Endodermal cell (in vitro differentiated cells): ENCODE results near the gene JAML. TPM values are rescaled to one million over a fixed set of nuclear protein-coding genes. Genes with fewer than 3 reads are reported as not detected.

ENCODE experiments used
- DNase-seq: peaks from one replicate; pipeline ENCODE4 v3.0.0-alpha.2; 2017
- H3K27ac ChIP-seq: 2 replicates; pipeline ENCODE4 v1.5.1; 2013; ENCODE audit warnings: mild to moderate bottlenecking, low read depth, low read length, moderate library complexity
- H3K27me3 ChIP-seq: 2 replicates; pipeline ENCODE4 v1.6.1; 2013; ENCODE audit warnings: mild to moderate bottlenecking, low read length, moderate library complexity; ENCODE audit not compliant: insufficient read depth, control insufficient read depth, poor library complexity, severe bottlenecking
- H3K36me3 ChIP-seq: 2 replicates; pipeline ENCODE4 v1.7.0; 2013; ENCODE audit warnings: mild to moderate bottlenecking, low read length, moderate library complexity; ENCODE audit not compliant: control insufficient read depth, insufficient read depth
- H3K4me1 ChIP-seq: one replicate; pipeline ENCODE4 v1.7.0; 2013; ENCODE audit warnings: low read length; ENCODE audit not compliant: control insufficient read depth, insufficient read depth
- H3K4me3 ChIP-seq: 2 replicates; pipeline ENCODE4 v1.5.1; 2013; ENCODE audit warnings: mild to moderate bottlenecking, low read length, moderate library complexity
- H3K9ac ChIP-seq: 2 replicates; pipeline ENCODE4 v1.6.1; 2013; ENCODE audit warnings: mild to moderate bottlenecking, low read length, moderate library complexity; ENCODE audit not compliant: poor library complexity, severe bottlenecking; ENCODE audit errors: extremely low read depth
- H3K9me3 ChIP-seq: 2 replicates; pipeline ENCODE4 v1.6.1; 2013; ENCODE audit warnings: mild to moderate bottlenecking, low read length, moderate library complexity; ENCODE audit not compliant: control insufficient read depth
- H3K27ac Mint-ChIP-seq: 2 replicates; pipeline ENCODE4 v1.8.0; 2020; ENCODE audit warnings: mixed read lengths
- H3K27me3 Mint-ChIP-seq: 2 replicates; pipeline ENCODE4 v1.8.0; 2021; ENCODE audit warnings: mild to moderate bottlenecking, mixed read lengths; ENCODE audit not compliant: insufficient read depth
- H3K36me3 Mint-ChIP-seq: 2 replicates; pipeline ENCODE4 v1.8.0; 2020; ENCODE audit warnings: low read depth, mixed read lengths
- H3K4me1 Mint-ChIP-seq: 2 replicates; pipeline ENCODE4 v1.8.0; 2020; ENCODE audit warnings: mixed read lengths
- H3K4me3 Mint-ChIP-seq: 2 replicates; pipeline ENCODE4 v1.8.0; 2020; ENCODE audit warnings: mild to moderate bottlenecking, moderate library complexity, mixed read lengths
- H3K9me3 Mint-ChIP-seq: 2 replicates; pipeline ENCODE4 v1.8.0; 2020; ENCODE audit warnings: mild to moderate bottlenecking, mixed read lengths
- WGBS, 2 experiments: methylation state at CpG; one replicate each; pipeline versions ENCODE4 v1.1.5 to v1.1.7; 2013; ENCODE audit warnings: missing lambda C conversion rate in 2 of 2, mixed read lengths in 1 of 2; ENCODE audit not compliant: insufficient coverage in 1 of 2, insufficient read length in 1 of 2; 5-methylcytosine and 5-hydroxymethylcytosine counted together
- total RNA-seq, 2 donors: library from RNA; stranded (reverse); fragmentation: NEBNext Ultra II Directional in 1 of 2; extraction: Animal tissue kit (Norgen Biotek cat#: 25700) in 1 of 2; gene quantifications; 2 replicates in 1 of 2; 3 replicates in 1 of 2; pipeline ENCODE4 v1.2.1, GENCODE V29; 2021
- TF ChIP-seq, protein P1 (sequence below): fragments of 200-600 bp; sonication (generic); conservative IDR thresholded peaks from 2 replicates; pipeline ENCODE4 v1.5.0; 2021; ENCODE audit warnings: antibody characterized with exemption, mild to moderate bottlenecking

JAML gene
- total RNA-seq, 2 donors from 2014 or later, result 0.40 to 0.55 TPM

DNA sequence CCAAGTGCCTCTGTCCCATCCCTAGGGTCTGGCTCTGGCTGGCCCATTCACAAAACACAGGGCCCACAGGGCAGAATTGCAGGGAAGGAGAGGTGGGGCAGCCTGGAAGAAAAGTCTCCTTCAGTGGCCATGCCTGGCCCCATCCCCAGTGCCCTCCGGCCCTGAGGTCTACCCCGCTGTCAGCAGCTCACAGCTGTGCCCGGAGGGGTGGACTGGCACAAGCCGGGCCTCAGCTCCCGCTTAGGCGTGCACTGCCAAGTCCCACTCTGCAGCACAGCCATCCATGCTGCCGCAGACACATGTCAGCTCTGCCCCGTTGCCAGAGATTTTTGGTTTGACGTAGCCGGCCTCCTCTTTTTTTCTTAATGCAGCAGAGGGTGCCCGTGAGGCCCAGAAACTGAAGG, 44.5 kb downstream of the JAML start:
- no peak overlapping the region for H3K27ac Mint-ChIP-seq
- no peaks in the 10 kb centered on the region for H3K36me3 Mint-ChIP-seq
- H3K36me3 ChIP-seq, result no peaks in the 10 kb centered on the region
- H3K27ac ChIP-seq, result no peak overlapping the region
- H3K9me3 ChIP-seq, result no peaks in the 10 kb centered on the region
- H3K4me3 ChIP-seq, result no peak overlapping the region
- no peaks in the 10 kb centered on the region for H3K9me3 Mint-ChIP-seq
- H3K27me3 ChIP-seq, result peaks cover 12% of the 10 kb centered on the region
- TF ChIP-seq, protein P1, sequence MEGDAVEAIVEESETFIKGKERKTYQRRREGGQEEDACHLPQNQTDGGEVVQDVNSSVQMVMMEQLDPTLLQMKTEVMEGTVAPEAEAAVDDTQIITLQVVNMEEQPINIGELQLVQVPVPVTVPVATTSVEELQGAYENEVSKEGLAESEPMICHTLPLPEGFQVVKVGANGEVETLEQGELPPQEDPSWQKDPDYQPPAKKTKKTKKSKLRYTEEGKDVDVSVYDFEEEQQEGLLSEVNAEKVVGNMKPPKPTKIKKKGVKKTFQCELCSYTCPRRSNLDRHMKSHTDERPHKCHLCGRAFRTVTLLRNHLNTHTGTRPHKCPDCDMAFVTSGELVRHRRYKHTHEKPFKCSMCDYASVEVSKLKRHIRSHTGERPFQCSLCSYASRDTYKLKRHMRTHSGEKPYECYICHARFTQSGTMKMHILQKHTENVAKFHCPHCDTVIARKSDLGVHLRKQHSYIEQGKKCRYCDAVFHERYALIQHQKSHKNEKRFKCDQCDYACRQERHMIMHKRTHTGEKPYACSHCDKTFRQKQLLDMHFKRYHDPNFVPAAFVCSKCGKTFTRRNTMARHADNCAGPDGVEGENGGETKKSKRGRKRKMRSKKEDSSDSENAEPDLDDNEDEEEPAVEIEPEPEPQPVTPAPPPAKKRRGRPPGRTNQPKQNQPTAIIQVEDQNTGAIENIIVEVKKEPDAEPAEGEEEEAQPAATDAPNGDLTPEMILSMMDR, result peak; percentile 25
- H3K27me3 Mint-ChIP-seq, result peaks cover 21% of the 10 kb centered on the region
- 12 to 13% methylated on average over 11 of the region's 11 CpGs for WGBS, 2 experiments
- no peak overlapping the region for H3K9ac ChIP-seq
- peaks cover 18% of the 10 kb centered on the region for H3K4me1 Mint-ChIP-seq
- H3K4me1 ChIP-seq, result peaks cover 6% of the 10 kb centered on the region
- DNase-seq, result peak; percentile 92
- no peak overlapping the region for H3K4me3 Mint-ChIP-seq

DNA sequence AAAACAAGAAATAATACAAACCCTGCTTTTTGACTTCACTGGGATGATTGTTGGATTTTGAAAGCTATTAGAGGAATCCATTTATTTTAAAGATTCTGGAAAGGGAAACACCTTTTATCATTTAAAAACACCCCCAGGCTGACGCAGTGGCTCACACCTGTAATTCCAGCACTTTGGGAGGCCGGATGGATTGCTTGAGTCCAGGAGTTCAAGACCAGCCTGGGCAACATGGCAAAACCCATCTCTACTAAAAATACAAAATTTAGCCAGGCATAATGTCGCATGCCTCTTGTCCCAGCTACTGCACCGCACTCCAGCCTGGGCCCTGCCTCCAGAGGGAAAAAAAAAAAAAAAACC, 48.1 kb downstream of the JAML start:
- H3K4me3 ChIP-seq, result no peak overlapping the region
- DNase-seq, result no peak
- H3K27me3 ChIP-seq, result peaks cover 37% of the 10 kb centered on the region

DNA sequence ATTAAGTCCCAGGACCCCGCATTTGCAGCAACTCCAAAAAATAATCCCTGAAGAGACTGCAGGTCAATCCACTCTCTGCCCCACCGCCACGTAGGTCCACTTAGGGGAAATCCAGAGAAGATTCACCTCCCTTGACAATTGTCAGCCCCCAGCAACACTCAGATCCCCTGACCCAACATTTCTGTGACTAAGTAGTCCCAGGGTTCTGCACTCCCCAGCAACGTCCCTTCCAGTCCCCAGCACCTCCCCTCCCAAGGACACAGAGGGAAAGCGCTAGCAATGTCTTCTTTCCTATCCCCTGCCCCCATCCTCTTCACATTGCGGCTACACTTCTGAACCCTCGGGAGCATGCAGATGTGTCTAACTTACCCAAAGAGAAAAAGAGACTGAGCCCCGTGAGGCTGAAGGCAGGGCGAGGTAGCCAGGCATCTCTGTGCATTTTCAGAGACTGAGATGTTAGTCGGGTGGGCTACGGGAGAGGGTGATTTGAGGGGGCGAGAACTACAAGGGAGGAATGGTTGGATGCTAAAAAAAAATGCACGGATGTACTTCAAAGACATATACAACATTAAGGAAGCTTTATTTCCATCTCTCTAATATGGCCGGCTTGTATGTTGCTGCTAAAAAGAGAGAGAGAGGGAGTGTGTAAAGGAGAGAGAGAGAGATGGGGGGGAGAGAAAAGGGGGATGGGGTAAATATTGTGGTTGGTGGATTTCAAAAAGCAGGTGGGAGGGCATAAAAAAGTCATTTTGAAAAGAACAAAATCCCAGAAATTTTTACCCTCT, 48.6 kb downstream of the JAML start, which contains the start of gene SCN2B:
Gene SCN2B (minus strand): TSS at position 647 of the 785 bp plus-strand sequence. CDS start 208 bp downstream, at position 439.
- peak within 1 kb of the TSS; percentile 76 for H3K4me3 ChIP-seq
- no peak within 1 kb of the TSS for H3K27ac ChIP-seq
- H3K36me3 Mint-ChIP-seq, result no peaks in the 10 kb centered on the region
- 27 to 45% methylated on average over 6 to 14 of the region's 14 CpGs for WGBS, 2 experiments
- peaks cover 51% of the 10 kb centered on the region for H3K27me3 Mint-ChIP-seq
- peaks cover 26% of the 10 kb centered on the region for H3K4me1 Mint-ChIP-seq
- H3K9ac ChIP-seq, result no peak within 1 kb of the TSS
- H3K9me3 Mint-ChIP-seq, result no peaks in the 10 kb centered on the region
- H3K4me3 Mint-ChIP-seq, result peak within 1 kb of the TSS; percentile 60
- TF ChIP-seq, protein P1, result no peak
- H3K9me3 ChIP-seq, result no peaks in the 10 kb centered on the region
- H3K36me3 ChIP-seq, result no peaks in the 10 kb centered on the region
- no peak within 1 kb of the TSS for H3K27ac Mint-ChIP-seq
- H3K4me1 ChIP-seq, result peaks cover 6% of the 10 kb centered on the region
- DNase-seq, result no peak
- H3K27me3 ChIP-seq, result peaks cover 41% of the 10 kb centered on the region

More for the DNA sequence above, 48.1 kb downstream of the JAML start:
- WGBS, 2 experiments, result 84 to 87% methylated on average over 2 to 4 of the region's 4 CpGs
- peaks cover 46% of the 10 kb centered on the region for H3K27me3 Mint-ChIP-seq
- Histone ChIP-seq H3K27ac (no peak overlapping the region), H3K9ac (no peak overlapping the region), H3K4me1 (peaks cover 6% of the 10 kb centered on the region), H3K9me3 (no peaks in the 10 kb centered on the region), H3K36me3 (no peaks in the 10 kb centered on the region)
- H3K4me3 Mint-ChIP-seq, result peak overlapping the region; percentile 60
- no peaks in the 10 kb centered on the region for H3K9me3 Mint-ChIP-seq
- H3K4me1 Mint-ChIP-seq, result peaks cover 26% of the 10 kb centered on the region
- H3K27ac Mint-ChIP-seq, result no peak overlapping the region
- H3K36me3 Mint-ChIP-seq, result no peaks in the 10 kb centered on the region
- TF ChIP-seq, protein P1, result no peak
